ENCODE data around the gene OR10G8.
A peak's percentile ranks its signal among the peaks of the same experiment; 100 is the strongest.

The OR10G8 gene

GRCh38 chr11:124070915-124071622 is 44.5 kb downstream of the OR10G8 start:
- Mint-ChIP-seq H3K27me3 (peaks cover 34% of the 10 kb centered on the region), H3K27ac (no peak overlapping the region), H3K9me3 (ENCODE audit: low read depth) (no peaks in the 10 kb centered on the region)

GRCh38 chr11:124071623-124071948 is 45.0 kb downstream of the OR10G8 start:
- Mint-ChIP-seq H3K27me3 (peaks cover 32% of the 10 kb centered on the region), H3K9me3 (ENCODE audit: low read depth) (no peaks in the 10 kb centered on the region), H3K27ac (no peak overlapping the region), H3K4me3 (no peak overlapping the region), H3K4me1 (ENCODE audit: low read depth) (peaks cover 14% of the 10 kb centered on the region), H3K36me3 (no peaks in the 10 kb centered on the region)

More at GRCh38 chr11:124070915-124071622, 44.5 kb downstream of the OR10G8 start:
- Mint-ChIP-seq H3K4me3 (no peak overlapping the region), H3K36me3 (no peaks in the 10 kb centered on the region), H3K4me1 (ENCODE audit: low read depth) (peaks cover 11% of the 10 kb centered on the region)

- peaks cover 35% of the 10 kb centered on the region for H3K27me3 Mint-ChIP-seq
- H3K9me3 Mint-ChIP-seq (ENCODE audit: low read depth) = no peaks in the 10 kb centered on the region
- H3K4me1 Mint-ChIP-seq (ENCODE audit: low read depth) = peaks cover 16% of the 10 kb centered on the region
- H3K36me3 Mint-ChIP-seq = no peaks in the 10 kb centered on the region
- no peak overlapping the region for H3K4me3 Mint-ChIP-seq
- no peak overlapping the region for H3K27ac Mint-ChIP-seq
Observed at GRCh38 chr11:124072147-124072546, 45.5 kb downstream of the OR10G8 start.

- Mint-ChIP-seq H3K36me3 (no peaks in the 10 kb centered on the region), H3K27ac (no peak overlapping the region), H3K9me3 (ENCODE audit: low read depth) (no peaks in the 10 kb centered on the region), H3K4me1 (ENCODE audit: low read depth) (peaks cover 10% of the 10 kb centered on the region), H3K4me3 (no peak overlapping the region), H3K27me3 (peaks cover 30% of the 10 kb centered on the region)
Observed at GRCh38 chr11:124074554-124074953, 48.0 kb downstream of the OR10G8 start.

- H3K36me3 Mint-ChIP-seq = no peaks in the 10 kb centered on the region
- peaks cover 10% of the 10 kb centered on the region for H3K4me1 Mint-ChIP-seq (ENCODE audit: low read depth)
- no peaks in the 10 kb centered on the region for H3K9me3 Mint-ChIP-seq (ENCODE audit: low read depth)
- no peak overlapping the region for H3K27ac Mint-ChIP-seq
- H3K27me3 Mint-ChIP-seq = peaks cover 26% of the 10 kb centered on the region
- peak overlapping the region; percentile 17 for H3K4me3 Mint-ChIP-seq
Observed at GRCh38 chr11:124075492-124075840, 48.9 kb downstream of the OR10G8 start.

GRCh38 chr11:124075841-124076651 is 49.4 kb downstream of the OR10G8 start:
- H3K27ac Mint-ChIP-seq = no peak overlapping the region

GRCh38 chr11:124077266-124077665 is 50.7 kb downstream of the OR10G8 start:
- H3K27me3 Mint-ChIP-seq = peaks cover 25% of the 10 kb centered on the region
- peaks cover 5% of the 10 kb centered on the region for H3K4me1 Mint-ChIP-seq (ENCODE audit: low read depth)
- no peaks in the 10 kb centered on the region for H3K36me3 Mint-ChIP-seq
- H3K9me3 Mint-ChIP-seq (ENCODE audit: low read depth) = no peaks in the 10 kb centered on the region
- no peak overlapping the region for H3K27ac Mint-ChIP-seq
- H3K4me3 Mint-ChIP-seq = no peak overlapping the region

More at GRCh38 chr11:124075841-124076651, 49.4 kb downstream of the OR10G8 start:
- no peaks in the 10 kb centered on the region for H3K9me3 Mint-ChIP-seq (ENCODE audit: low read depth)
- H3K4me3 Mint-ChIP-seq = peak overlapping the region; percentile 67
- H3K36me3 Mint-ChIP-seq = no peaks in the 10 kb centered on the region
- peaks cover 9% of the 10 kb centered on the region for H3K4me1 Mint-ChIP-seq (ENCODE audit: low read depth)
- peaks cover 24% of the 10 kb centered on the region for H3K27me3 Mint-ChIP-seq

GRCh38 chr11:124078591-124078990 is 52.0 kb downstream of the OR10G8 start:
- Mint-ChIP-seq H3K4me3 (no peak overlapping the region), H3K9me3 (ENCODE audit: low read depth) (no peaks in the 10 kb centered on the region), H3K27me3 (peaks cover 27% of the 10 kb centered on the region), H3K36me3 (no peaks in the 10 kb centered on the region), H3K27ac (no peak overlapping the region), H3K4me1 (ENCODE audit: low read depth) (peaks cover 5% of the 10 kb centered on the region)

GRCh38 chr11:124079631-124080326 is 53.2 kb downstream of the OR10G8 start:
- peaks cover 5% of the 10 kb centered on the region for H3K4me1 Mint-ChIP-seq (ENCODE audit: low read depth)
- no peak overlapping the region for H3K27ac Mint-ChIP-seq
- peaks cover 32% of the 10 kb centered on the region for H3K27me3 Mint-ChIP-seq
- H3K9me3 Mint-ChIP-seq (ENCODE audit: low read depth) = no peaks in the 10 kb centered on the region
- no peak overlapping the region for H3K4me3 Mint-ChIP-seq
- H3K36me3 Mint-ChIP-seq = no peaks in the 10 kb centered on the region

Measured in activated naive CD8-positive, alpha-beta T cell (primary cell).